HG03135 (cell line): ENCODE results near the gene TSPAN18.

Experiments
- ATAC-seq: cut with Tn5 transposase; IDR thresholded peaks from one replicate; pipeline ENCODE4 v1.9.1; 2021; ENCODE audit warnings: mild to moderate bottlenecking, moderate library complexity; ENCODE audit not compliant: unreplicated experiment

The TSPAN18 gene

DNA sequence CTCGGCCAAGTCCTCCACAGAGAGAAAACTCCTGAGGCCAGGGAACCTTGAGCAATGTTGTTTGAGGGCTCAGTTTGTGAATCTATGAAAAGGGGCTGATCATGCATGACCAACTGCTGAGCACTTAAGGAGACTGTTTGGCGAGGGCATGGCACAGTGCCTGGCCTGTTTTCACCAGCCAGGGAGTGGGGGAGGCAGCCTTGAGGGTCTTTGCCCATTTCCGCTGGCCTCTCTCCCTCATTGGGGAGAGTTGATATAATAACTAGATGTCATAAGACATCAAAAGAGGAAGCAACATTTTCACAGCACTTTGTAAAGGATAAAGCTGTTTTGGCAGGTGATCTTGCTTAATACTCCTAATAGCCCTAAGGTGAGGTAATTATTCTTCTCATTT is 113.3 kb downstream of the TSPAN18 start:
- ATAC-seq: no peak

- no peak for ATAC-seq
Observed at GRCh38 chr11:44840521-44841251, 113.9 kb downstream of the TSPAN18 start.

- ATAC-seq: no peak
Observed at GRCh38 chr11:44842220-44842619, 115.5 kb downstream of the TSPAN18 start.

DNA sequence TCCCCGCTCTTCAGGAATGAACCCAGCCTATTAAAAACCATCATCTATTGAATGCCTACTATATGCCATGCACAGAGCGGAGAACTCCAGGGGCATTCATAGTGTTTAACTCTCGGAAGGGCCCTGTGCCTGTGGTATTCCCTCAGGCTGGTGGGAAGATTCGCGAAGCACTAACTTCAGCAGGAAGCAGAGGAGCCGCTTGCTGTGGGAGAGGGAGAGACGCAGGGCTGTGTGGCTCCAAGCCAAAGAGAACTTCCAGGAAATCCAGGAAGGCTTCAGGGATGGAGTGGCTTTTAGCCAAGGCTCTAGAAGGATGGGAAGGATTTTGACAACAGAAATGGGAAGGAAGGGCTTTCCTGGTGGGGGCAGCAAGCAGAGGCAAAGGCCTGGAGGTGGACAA is 120.1 kb downstream of the TSPAN18 start:
- ATAC-seq: no peak

- ATAC-seq: no peak
Observed at GRCh38 chr11:44847316-44847715, 120.6 kb downstream of the TSPAN18 start.

DNA sequence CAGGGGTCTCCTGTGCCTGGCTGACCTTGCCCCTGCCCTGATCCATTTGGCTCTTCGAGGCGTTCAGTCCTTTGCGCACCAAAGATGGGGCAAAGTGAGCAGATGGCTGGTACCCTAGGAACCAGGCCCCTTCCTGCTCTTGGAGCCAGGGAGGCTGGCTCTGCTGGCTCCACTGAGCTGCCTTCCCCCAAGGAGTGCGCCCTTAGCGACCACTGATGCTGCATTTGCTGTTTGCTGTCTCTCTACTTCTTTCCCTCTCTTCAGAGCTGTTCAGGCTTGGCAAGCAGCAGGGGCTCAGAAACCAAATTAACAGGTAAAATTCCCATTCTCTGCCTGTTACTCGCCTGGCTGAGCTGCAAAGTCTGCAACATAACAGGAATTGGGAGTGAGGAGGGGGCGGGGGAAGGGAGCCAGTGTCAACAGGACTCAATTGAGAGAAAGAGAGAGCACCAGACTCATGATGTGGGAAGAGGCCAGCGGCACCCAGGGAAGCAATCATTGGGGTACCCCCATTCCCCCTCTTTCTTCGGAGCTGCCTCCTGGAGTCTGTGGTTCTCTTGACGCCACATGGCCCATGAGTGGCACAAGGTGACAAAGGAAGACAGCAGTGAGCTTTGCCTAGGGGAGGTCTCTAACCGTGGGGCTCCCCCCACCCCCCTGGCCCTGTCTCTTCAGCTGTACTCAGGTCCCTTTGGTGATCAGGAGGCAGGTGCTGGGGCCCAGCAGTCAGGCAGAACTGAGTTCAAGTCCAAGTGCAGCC is 121.6 kb downstream of the TSPAN18 start:
- ATAC-seq: no peak

- no peak for ATAC-seq
Observed at GRCh38 chr11:44848963-44849350, 122.2 kb downstream of the TSPAN18 start.

DNA sequence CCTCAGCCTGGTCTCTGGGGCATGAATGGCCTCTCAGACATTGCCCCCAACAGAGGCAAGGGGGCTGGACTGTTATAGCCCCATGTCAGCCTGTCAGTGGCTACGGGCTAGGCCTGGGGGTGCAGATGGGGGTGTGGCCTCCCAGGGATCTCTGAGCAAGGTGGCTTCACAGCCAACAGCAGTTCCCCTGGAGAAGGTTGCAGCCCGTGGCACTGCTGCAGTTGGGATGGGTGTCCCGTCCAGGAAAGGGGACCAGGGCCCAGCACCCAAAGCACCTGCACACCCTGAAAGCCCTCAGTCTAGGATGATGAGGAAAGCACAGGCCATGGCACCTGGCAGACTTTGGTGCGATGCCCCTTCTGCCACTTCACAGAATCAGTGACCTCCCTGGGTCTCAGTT is 122.7 kb downstream of the TSPAN18 start:
- ATAC-seq: no peak

DNA sequence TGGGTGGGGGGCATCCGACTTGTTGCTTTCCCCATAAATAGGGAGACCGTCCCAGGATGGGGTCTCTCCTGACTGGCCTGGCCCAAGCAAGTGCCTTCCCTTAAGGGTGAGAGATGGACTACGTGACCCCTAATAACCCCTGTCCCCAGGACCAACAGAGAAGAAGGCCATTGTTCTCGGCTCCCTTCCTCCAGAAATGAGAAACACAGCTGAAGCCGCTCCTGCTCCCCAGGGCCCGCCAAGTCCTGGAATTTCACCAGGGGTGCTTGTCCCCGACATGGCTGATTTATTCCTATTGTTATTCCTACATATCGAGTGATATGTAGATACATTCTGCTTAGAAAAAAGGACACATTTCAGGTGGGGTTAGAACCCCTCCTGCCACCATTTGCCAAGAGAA is 123.2 kb downstream of the TSPAN18 start:
- no peak for ATAC-seq

DNA sequence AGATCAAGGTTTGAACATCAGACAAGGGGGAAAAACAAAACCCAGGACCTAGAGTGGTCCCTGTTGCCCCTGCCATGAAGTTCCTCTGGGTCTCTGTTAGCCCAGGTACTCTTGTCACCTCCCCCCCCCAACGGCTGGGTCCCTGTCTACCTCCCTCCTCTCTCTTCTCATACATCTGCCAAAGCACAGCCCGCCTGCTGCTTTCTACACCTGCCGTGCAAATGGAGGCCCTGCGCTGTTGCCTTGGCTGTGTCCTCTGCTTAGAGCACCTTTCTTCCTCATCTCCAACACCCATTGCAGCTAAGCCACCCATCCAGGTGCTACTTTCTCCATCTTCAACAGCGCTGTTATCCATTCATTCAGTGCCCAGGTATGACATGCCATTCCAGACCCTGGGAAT is 124.7 kb downstream of the TSPAN18 start:
- no peak for ATAC-seq

DNA sequence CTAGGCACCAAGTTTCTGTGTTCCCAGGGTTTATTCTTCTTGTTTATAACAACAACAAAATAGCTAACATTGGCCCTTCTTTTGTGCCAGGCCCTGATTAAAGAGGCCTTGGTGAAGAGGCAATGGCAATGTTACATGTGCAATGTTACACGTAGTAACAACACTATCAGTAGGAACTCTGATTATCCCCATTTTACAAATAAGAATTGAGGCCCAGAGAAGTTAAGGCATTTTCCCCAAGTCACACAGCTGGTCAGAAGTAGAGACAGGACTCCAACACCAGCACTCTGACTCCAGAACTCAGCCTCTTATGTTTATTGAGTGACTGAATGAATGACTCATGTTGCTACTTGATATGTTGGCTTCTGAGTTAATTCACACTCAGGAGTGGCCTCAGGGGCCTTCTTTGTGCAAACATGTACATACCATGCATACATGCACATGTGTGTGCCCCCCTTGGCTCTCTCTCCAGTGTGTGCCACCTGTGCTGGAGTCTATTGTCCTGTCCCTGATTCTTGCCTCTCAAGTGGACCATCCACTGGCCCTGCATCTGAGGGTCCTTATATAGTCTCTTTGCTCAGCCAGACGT is 125.5 kb downstream of the TSPAN18 start:
- ATAC-seq: no peak

DNA sequence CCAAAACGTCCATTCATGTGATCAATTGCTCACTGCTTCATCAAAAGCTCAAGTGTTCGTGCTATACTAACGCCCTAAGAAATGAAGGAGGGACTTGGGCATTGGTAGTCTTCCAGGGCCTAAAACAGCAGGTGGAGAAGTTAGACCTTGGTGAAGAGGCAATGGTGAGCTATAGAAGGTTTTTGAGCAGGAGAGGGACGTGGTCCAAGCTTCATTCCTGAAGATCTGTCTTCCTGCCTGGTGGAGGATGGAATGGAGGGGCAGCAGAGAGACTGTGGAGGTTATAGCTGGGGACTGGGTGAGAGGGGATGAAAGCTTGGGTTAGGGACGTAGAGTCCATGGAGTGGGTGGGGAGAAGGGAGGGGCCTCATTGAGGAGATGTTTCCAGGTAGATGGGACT is 126.2 kb downstream of the TSPAN18 start:
- ATAC-seq: no peak

GRCh38 chr11:44853666-44854065 is 126.9 kb downstream of the TSPAN18 start:
- no peak for ATAC-seq

- ATAC-seq: no peak
Observed at GRCh38 chr11:44854086-44854485, 127.3 kb downstream of the TSPAN18 start.

DNA sequence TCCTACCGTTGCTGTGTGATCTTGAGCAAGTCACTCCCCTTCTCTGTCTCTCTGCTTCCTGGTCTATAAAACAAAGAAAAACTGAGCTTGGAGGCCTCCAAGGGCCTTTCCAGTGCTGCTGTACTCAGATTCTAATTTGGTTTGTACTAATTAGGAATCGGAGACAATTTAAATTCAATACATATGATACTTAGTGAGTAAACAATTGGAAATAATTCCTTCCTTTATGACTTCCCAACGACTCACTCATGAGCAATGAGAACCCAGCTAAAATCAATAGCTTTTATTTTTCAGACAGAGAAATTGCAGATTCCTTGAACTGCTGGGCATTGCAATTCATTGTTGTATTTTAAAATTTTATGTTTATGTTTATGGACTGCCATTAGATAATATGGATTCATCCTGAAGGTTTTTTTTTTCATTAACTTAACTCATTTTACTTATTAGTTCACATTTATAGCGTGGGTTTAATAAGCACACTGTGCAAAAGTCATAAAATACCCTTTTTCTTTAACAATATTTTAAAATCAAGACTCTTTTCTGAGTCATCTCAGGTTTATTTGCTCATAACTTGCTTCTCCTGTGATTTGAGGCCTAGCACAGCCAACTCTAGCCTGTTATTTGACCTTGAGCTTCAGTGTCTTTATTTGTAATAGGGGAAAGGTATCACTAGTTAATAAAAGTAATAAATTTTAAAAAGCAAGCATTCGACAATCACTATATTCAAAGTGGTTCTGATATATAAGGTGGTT is 128.2 kb downstream of the TSPAN18 start:
- no peak for ATAC-seq

- ATAC-seq: no peak
Observed at GRCh38 chr11:44855493-44855849, 128.7 kb downstream of the TSPAN18 start.

DNA sequence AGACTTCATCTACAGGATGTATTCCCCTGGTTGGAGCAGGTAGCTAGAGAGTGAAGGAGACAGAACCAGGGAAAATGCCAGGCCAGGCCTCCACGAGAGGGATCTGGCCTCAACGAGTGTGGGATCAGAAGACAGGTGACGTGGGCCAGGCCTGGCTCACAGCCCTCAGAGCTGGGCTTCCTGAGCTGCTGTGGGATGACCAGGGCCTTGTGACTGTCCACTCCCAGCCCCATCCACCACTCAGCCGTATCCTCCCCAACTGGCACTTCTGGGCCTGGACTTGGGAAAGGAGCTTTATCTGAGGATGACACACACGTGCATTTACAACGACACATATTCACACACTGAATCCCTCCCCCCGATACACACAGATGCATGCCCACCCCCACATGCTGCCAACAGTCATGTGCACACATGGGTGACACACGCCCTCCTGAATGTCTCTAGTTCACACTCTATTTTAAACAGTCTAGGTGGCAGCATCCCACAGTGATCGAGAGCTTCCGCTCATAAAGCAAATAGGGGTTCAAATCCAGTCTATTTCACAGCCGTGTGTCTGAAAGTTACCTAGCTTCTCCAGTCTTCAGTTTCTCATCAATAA is 130.8 kb downstream of the TSPAN18 start:
- ATAC-seq: no peak

GRCh38 chr11:44858796-44859527 is 132.2 kb downstream of the TSPAN18 start:
- ATAC-seq: no peak

DNA sequence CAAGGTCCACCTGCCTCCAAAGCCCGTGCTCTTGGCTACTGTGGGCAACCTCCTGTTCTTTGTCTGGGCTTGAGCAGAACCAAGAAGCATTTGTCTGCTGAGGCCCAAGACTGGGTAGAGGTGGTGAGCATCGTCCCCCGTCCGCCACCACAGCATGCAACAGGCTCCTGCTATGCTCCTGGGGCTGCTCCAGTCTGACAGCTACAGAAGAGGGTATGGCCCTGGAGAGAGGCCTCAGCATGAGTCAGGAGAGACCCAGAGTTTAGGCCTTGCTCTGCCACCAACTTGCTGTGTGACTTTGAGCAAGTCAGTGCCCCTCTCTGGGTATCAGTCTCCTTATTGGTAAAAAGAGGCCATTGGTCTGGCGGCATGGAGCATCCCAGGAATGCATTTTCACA is 132.8 kb downstream of the TSPAN18 start:
- ATAC-seq: no peak

- ATAC-seq: no peak
Observed at GRCh38 chr11:44860346-44860745, 133.6 kb downstream of the TSPAN18 start.
